Activated T-helper 17 cell treated with anti-CD3 and anti-CD28 coated beads, Interleukin-2, amount 50 U/mL, for 72 hours (primary cell): ENCODE data around the gene TMCO1. TPM values are rescaled to one million over a fixed set of nuclear protein-coding genes. Genes with fewer than 3 reads are reported as not detected.
"Not testable (repeated sequence)": the region's sequence is repeated elsewhere in the genome, so short reads cannot be mapped to it uniquely, and the experiment has no call there.

Experiments used
- ATAC-seq: fragments of 150-1000 bp; cut with Tn5 transposase; replicated peaks from 2 replicates; pipeline ENCODE4 v1.10.0; 2021; ENCODE audit warnings: mild to moderate bottlenecking, moderate library complexity
- H3K27ac Mint-ChIP-seq: one replicate; pipeline ENCODE4 v1.8.0; 2022; ENCODE audit warnings: mixed read lengths
- H3K27me3 Mint-ChIP-seq: one replicate; pipeline ENCODE4 v1.8.0; 2022; ENCODE audit warnings: mixed read lengths
- H3K36me3 Mint-ChIP-seq: one replicate; pipeline ENCODE4 v1.8.0; 2022; ENCODE audit warnings: low read depth, mild to moderate bottlenecking, mixed read lengths
- H3K4me1 Mint-ChIP-seq: one replicate; pipeline ENCODE4 v1.8.0; 2022; ENCODE audit warnings: mixed read lengths
- H3K4me3 Mint-ChIP-seq: one replicate; pipeline ENCODE4 v1.8.0; 2022; ENCODE audit warnings: mild to moderate bottlenecking, mixed read lengths
- H3K9me3 Mint-ChIP-seq: one replicate; pipeline ENCODE4 v1.8.0; 2022; ENCODE audit warnings: mixed read lengths
- total RNA-seq, 2 donors: library from RNA; stranded (reverse); gene quantifications; one replicate each; pipeline ENCODE4 v1.2.3, GENCODE V29; 2022

TMCO1 gene
- total RNA-seq, 2 donors from 2014 or later, result 62.4 to 97.7 TPM

DNA sequence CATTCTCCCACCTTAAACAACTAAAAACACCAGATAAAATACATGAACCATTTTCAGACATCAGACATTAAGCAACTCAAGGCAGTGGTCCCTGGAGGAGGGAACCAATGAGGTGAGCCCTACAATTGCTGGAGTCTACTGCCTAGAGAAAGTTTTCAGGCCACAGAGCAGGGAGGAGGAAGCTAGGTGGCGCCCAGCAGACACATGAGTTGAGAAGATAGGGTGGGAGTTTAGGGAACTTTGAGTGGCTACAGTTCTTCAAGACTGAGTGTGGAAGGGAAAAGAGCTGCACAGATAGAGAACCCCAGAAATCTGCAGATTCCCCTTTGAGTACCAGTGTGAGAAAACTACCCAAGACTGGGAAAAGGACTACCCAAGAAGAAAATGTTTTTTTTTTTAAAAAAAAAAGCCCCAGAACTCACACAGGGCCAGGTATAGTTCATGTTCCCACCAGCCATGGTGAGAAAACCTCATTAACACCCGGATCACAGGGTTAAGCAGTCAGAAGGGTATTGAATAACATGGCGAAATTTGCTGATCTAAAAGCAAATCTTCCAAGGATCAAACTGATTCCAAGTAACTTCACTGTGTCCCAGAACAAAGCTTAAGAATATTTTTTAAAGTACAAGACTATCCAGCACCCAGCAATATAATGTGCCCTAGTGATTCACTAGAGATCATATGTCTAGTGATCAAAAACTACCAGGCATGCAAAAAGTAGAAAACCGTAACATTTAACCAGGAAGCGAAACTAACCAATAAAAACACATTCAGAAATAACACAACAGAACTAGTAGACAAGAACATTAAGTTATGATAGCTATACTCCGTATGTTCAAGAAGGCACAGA, 82.3 kb downstream of the TMCO1 start:
- peak; percentile 84 for ATAC-seq
- Mint-ChIP-seq H3K4me1 (peaks cover 27% of the 10 kb centered on the region), H3K27ac (peak overlapping the region; percentile 88), H3K36me3 (peaks cover 79% of the 10 kb centered on the region), H3K4me3 (peak overlapping the region; percentile 66), H3K27me3 (no peaks in the 10 kb centered on the region), H3K9me3 (peaks cover 4% of the 10 kb centered on the region)

DNA sequence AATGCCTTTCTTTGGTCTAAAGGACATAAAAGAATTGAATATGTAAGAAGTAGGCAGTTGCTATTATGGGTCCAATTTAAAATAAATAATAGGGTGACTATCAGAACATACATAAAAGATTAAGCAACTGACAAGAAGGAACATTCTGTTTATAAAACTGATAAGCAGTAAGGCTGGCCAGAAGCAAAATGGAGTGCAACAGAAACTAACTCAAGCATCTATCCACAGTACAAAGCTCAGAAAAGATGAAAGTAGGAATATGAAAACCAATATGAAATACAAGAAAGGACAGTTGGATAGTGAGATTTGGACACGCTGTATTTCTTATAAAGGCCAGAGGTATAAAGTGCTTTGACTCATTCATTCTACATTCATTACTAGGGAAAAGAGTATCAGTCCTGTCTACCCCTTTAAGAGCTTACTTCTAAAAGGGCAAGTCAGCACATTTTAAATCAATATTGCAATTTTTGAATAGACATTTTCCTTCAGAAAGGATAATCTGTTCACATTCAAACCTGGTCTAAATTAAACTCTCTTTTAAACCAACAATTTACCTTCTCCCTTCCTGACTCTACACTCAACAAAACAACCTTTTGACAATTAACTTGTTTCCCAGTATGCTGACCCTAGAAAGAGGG, 84.7 kb downstream of the TMCO1 start:
- Mint-ChIP-seq H3K27me3 (no peaks in the 10 kb centered on the region), H3K4me3 (no peak overlapping the region), H3K9me3 (peaks cover 4% of the 10 kb centered on the region), H3K36me3 (peaks cover 85% of the 10 kb centered on the region), H3K4me1 (peaks cover 24% of the 10 kb centered on the region), H3K27ac (peak overlapping the region; percentile 88)
- ATAC-seq, result no peak

DNA sequence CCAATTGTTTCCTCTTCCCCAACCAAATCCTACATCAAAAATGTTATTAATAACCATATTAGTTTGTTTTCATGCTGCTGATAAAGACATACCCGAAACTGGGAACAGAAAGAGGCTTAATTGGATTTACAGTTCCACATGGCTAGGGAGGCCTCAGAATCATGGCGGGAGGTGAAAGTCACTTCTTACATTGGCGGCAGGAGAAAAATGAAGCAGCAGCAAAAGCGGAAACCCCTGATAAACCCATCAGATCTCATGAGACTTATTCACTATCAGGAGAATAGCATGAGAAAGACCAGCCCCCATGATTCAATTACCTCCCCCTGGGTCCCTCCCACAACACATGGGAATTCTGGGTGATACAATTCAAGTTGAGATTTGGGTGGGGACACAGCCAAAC, 87.9 kb downstream of the TMCO1 start:
- peaks cover 84% of the 10 kb centered on the region for H3K36me3 Mint-ChIP-seq
- ATAC-seq, H3K9me3 Mint-ChIP-seq, H3K4me3 Mint-ChIP-seq, H3K27me3 Mint-ChIP-seq: not testable (repeated sequence)
- peaks cover 17% of the 10 kb centered on the region for H3K4me1 Mint-ChIP-seq
- peak overlapping the region; percentile 38 for H3K27ac Mint-ChIP-seq

DNA sequence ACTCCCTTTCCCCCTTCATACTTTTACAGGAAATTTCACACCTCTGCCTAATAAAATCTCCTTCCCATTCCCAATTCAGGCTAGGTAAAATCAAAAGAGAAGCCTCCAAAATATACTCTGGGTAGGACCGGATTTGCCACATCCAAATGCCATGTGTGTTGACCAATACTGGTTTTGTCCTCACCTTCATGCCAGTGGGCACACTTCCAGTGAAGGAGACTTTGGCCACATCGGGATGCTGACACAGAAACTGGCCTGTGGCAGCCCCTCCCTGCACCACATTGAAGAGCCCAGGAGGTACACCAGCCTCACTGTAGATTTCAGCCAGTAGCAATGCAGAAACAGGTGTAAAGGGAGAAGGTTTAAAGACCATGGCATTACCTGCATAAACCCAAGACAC, 88.4 kb downstream of the TMCO1 start:
- Mint-ChIP-seq H3K9me3 (no peaks in the 10 kb centered on the region), H3K27me3 (no peaks in the 10 kb centered on the region), H3K27ac (peak overlapping the region; percentile 38), H3K36me3 (peaks cover 84% of the 10 kb centered on the region), H3K4me3 (no peak overlapping the region), H3K4me1 (peaks cover 12% of the 10 kb centered on the region)
- ATAC-seq, result no peak

DNA sequence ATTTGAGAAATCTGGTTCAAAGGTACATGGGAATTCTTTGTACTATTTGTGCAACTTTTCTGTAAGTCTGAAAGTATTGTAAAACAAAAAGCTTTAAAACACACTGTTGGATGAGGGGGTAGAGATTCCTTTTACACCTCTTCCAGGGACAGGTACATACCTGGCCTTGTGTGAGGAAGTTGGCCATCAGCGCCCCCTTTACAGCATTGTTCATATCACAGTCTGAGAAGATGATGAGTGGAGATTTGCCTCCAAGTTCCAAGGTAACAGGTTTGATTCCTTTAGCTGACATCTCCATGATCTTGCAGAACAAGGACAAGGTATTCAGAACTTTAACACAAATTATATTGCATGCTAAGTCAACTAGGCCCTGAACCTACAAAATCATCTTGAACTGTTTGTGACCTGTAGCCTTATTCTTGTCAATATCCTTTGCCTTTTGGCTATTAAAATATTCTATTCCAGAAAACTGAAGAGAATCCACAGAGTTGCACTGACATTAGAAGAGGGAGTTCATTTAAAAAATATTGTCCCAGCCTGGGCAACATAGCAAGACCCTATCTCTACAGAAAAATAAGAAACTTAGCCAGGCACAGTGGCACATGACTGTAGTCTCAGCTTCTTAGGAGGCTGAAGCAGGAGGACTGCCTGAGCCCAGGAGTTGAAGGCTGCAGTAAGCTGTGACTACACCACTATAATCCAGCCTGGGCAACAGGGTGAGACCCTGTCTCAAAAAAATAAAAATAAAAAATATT, 89.2 kb downstream of the TMCO1 start:
- Mint-ChIP-seq H3K9me3 (no peaks in the 10 kb centered on the region), H3K27me3 (no peaks in the 10 kb centered on the region), H3K4me1 (peaks cover 9% of the 10 kb centered on the region), H3K4me3 (no peak overlapping the region), H3K27ac (peak overlapping the region; percentile 78), H3K36me3 (peaks cover 85% of the 10 kb centered on the region)
- no peak for ATAC-seq

DNA sequence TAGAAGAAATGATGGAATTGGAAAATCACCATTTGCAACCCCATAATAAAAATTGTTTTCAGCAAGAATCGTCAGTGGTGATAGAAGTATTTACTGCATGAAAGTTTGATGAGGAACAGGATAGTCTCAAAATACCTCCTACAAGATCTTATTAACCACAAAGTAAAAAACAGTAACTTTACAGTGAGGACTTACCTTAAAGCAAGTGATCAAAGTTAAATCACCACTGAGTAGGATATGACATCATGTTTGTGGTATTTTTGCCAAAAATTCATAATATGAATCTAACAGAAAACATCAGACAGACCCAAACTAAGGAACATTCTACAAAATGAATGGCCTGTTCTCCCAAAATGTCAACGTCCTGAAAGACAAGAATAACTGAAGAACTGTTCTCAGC, 90.2 kb downstream of the TMCO1 start:
- Mint-ChIP-seq H3K27me3 (no peaks in the 10 kb centered on the region), H3K36me3 (peaks cover 83% of the 10 kb centered on the region), H3K9me3 (no peaks in the 10 kb centered on the region), H3K4me1 (peaks cover 11% of the 10 kb centered on the region), H3K4me3 (no peak overlapping the region), H3K27ac (peak overlapping the region; percentile 78)
- peak; percentile 69 for ATAC-seq

Other genes with a start within 250 kb of the TMCO1 start
- not detected for gene LRRC52, start 224.9 kb downstream of the TMCO1 start, total RNA-seq
- 10 to 100 TPM; 42.1 to 57.9 TPM for gene MGST3, start 137.6 kb downstream of the TMCO1 start, total RNA-seq
- gene ALDH9A1, start 70.3 kb downstream of the TMCO1 start, total RNA-seq, result 10 to 100 TPM; 18.8 to 35.4 TPM
- gene UCK2, start 58.7 kb upstream of the TMCO1 start, total RNA-seq, result 10 to 100 TPM; 30.7 to 74.2 TPM